ENCODE measurements around the gene TFB2M.

The TFB2M gene

DNA sequence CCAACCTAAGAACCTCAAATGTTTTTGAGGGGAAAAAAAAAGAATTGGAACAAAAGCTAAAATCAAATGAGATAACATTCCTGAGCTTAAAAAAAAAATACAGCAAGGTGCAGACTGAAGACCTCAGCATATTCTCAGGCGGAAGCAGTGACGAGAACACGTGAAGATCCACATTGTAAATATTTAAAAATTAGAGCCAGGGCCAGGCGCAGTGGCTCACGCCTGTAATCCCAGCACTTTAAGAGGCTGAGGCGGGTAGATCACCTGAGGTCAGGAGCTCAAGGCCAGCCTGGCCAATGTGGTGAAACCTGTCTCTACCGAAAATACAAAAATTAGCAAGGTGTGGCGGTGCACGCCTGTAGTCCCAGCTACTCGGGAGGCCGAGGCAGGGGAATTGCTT is 15.7 kb downstream of the TFB2M start:
- no peak for DNase-seq (ENCODE audit: low spot score)

- no peak for DNase-seq (ENCODE audit: low spot score)
Measured at GRCh38 chr1:246549665-246550064, 16.4 kb downstream of the TFB2M start.

DNA sequence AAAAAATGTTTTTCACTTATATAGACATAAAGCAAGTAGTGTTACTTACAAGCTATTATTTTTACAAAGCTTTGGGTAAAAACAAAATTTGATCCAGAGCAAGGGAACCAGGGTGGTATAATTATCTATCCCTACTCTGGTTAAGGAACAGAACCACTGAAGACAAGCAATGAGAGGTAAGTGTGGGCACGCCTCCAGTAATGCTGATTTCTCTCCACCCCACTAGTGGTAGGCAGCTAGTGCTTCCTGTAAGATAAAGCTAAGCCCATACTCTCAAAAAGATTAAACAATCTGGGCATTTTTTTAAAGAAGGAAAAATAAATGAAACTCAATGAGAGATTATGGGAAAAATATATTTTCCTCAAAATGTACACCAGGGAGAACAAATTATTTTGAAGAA is 22.1 kb downstream of the TFB2M start:
- DNase-seq (ENCODE audit: low spot score) = no peak

DNA sequence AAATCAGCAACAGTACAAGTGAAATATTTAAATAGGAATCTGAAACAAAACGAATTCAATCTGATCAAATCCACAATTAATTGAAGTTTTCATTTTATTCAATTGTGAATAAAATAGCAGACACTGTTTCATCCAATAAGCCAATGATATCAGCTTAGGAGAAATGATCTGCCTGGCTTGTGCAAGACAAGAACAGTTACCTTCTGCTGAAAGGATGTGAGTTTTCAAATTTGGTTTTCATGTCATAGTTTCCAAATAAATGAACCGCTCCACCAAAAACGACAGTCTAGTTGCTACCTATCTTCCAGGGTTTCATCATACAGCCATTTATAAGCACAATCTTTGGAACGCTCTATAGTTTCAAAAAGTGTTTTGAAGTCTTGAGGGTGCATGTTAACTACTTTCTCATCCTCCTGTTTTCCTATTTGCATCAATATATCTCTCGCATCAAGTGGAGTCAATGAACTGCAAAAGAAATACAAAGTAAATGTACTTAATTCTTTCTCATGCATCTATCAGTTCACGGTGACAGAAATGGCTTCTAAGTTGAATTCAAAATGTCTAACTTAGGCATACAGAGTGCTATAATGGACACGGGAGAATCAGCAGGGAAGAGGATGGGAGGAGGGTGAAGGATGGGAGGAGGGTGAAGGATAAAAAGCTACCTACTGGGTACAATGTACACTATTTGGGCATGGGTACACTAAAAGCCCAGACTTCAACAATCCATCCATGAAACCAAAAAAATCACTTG is 25.1 kb downstream of the TFB2M start:
- no peak for DNase-seq (ENCODE audit: low spot score)

GRCh38 chr1:246537887-246538286 is 28.2 kb downstream of the TFB2M start:
- DNase-seq (ENCODE audit: low spot score) = no peak

GRCh38 chr1:246537441-246537840 is 28.6 kb downstream of the TFB2M start:
- no peak for DNase-seq (ENCODE audit: low spot score)

- DNase-seq (ENCODE audit: low spot score) = no peak
Measured at GRCh38 chr1:246534114-246534513, 31.9 kb downstream of the TFB2M start.

DNA sequence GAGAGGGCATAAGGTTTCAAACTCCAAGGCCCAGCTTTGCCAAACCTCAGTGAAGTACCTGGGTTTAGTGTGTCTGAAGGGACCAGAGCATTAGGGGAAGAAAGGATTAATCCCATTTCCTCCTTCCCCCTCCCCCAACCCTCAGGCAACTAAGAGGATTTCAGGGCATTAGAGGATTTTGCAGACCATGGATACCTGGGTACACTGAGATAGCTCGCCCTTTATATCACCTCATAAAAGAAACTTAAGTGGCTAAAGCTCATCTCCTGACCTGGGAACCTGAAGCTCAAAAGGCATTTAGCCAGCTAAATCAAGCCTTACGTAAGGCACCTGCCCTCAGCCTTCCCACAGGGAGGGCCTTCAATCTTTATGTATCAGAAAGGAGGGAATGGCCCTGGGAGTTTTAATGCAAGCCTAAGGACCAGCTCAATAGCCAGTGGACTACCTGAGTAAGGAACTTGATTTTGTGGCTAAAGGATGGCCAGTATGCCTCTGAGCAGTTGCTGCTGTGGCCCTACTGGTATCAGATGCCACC is 32.6 kb downstream of the TFB2M start:
- DNase-seq (ENCODE audit: low spot score) = no peak

DNA sequence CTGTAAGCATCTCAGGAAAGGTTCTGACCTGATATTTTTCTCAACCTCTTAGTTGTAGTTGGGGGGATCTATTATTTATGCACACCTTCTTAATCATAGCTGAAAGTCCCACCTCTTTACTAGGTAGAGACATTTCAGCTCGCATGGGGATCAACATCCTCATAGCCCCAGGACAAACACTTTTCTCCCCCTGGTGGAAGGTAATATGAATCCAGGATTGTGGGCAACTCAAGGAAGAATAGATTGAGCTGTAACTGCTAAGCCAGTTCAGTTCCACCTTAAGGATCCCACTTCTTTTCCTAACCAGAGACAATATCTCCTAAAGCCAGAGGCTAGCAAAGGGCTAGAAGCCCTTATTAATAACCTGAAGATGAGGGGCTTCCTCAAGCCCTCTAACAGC is 33.5 kb downstream of the TFB2M start:
- no peak for DNase-seq (ENCODE audit: low spot score)

DNA sequence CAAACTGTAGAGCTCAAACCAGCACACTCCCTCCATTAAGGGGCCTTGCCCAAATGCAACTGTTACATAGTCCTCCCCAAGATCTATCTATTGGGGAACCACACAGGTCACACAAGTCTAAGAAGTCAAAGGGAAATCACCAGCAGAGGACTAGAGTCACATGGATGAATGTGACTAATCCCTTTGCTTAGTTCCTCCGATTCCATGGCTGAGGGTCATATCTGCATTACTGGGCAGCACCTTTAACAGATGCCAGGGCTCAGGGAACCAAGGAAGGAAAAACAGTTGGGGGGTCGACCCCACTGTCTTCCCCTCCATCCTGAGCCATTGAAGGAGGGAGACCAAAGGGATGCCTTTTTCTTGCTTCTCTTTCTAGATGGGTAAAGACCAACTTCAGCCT is 35.6 kb downstream of the TFB2M start:
- no peak for DNase-seq (ENCODE audit: low spot score)

- DNase-seq (ENCODE audit: low spot score) = no peak
Measured at GRCh38 chr1:246528933-246529731, 36.9 kb downstream of the TFB2M start.

DNA sequence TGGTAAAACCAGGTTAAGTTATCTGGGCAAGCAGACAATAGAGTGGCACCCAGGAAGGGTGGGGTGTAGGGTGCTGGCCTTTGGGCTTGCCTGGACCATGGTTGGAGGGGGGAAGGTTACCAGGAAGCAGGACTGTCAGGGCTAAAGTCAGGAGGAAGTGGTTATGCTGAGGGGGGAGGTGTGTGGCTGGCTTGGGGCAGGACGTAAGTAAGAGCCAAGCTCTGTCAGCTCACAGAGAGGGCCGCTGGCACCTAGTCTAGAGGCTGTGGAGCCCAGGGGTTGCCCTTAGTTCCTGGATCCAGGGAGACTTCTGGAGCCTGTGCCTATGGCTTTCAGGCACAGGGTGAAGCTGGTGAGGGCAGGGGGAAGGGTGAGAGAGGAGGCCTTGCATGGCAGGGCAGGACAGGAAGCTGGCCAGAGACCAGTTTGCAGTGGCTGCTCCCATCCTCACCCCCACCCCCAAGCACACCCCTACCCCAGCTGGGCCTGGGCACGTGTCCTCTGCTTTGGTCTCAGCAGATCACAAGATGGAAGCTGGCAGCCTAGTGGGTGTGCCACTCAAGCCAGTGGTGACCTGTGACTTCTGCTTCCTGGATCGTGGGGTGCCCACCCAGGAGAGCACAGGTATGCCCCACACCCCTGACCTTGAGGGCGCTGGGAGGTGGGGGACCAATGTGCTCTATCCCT is 38.5 kb downstream of the TFB2M start:
- DNase-seq (ENCODE audit: low spot score) = no peak

DNA sequence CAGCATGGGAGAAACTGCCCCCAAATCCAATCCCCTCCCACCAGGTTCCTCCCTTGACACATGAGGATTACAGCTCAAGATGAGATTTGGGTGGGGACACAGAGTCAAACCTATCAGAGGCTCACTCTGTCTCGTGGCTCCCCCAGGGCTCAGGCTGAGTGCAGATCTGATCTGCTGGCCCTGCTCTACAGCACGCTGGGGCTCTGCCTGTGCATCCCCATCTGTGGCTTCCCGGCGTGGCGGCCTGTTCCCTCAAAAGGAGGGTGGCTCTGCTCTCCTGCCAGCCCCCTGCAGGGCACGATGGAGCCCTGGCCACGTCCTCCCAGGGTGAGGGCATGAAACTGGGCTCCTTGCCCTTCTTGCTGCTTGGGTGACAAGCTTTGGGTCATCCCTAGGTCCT is 39.1 kb downstream of the TFB2M start:
- DNase-seq (ENCODE audit: low spot score) = no peak

DNA sequence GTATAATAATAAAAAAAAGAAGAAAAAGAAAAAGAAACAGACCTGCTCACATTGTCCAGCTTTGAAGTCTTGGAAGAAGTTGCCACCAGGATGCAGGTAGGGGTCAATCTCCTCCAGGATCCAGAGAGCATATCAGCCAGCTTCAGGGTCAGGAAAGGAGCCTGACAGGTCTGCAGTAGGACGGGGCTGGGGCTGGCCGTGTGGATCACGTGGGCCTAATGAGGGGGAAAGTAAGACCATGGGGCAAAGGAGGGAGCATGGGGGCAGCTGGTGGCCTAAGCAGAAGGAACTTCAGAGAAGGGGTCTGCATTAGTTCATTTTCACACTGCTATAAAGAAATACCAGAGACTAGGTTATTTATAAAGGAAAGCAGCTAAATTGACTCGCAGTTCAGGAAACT is 39.7 kb downstream of the TFB2M start:
- no peak for DNase-seq (ENCODE audit: low spot score)

GRCh38 chr1:246519514-246519913 is 46.5 kb downstream of the TFB2M start:
- DNase-seq (ENCODE audit: low spot score) = no peak

- DNase-seq (ENCODE audit: low spot score) = no peak
Measured at GRCh38 chr1:246518456-246519205, 47.4 kb downstream of the TFB2M start.

DNA sequence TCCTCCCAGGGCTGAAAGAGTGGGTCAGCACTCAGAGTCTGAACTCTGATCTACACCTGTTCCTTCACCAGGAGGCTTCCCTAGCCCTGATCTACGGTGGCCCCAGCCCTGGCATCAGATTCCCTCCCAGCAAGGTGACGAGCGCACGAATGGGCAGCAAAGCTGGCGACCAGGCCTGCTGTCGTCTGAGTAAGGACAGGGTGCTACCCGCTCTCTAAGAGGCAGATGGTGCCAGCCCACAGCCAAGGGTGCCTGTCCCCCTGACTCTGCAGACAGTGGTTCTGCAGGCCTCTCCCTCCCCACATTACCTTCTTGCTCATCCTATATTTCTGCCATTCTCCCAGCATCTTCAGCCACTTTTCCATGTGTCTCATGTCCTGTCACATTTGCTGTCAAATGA is 48.7 kb downstream of the TFB2M start:
- DNase-seq (ENCODE audit: low spot score) = no peak

GRCh38 chr1:246516126-246516525 is 49.9 kb downstream of the TFB2M start:
- DNase-seq (ENCODE audit: low spot score) = no peak

- DNase-seq (ENCODE audit: low spot score) = no peak
Measured at GRCh38 chr1:246515390-246516005, 50.6 kb downstream of the TFB2M start.

DNA sequence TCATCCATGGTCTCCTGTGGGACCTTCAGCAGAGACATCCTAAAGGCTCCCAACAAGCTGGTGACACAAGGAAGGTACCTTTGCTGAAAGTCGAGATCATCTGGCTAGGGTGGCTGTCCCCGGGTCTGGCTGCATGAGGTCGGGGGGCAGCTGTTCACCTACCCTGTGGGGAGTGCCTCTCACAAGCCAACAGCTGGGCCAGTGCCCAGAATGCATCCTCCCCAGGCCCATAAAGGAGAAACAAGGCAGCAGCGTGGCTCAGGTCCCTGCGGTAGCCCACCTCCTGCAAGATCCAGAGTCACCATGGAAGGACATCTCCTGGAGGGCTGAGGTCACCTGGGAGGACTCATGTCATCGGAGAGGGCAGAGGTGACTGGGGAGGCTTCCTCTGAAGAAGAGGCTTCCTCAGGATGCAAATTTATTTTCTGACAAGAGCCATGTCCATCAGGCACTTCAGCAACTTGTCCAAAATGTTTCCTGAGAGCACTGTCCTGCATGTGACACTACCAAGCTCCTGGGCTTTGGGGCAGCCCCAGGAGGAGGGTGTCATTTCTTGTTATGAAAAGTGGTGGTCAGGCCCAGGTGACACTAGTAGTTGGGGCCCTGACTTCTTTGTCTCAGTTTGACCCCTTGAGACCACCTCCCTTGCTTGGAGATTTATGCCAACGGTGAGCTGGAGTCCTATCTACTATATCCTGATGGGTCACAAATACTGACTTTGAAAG is 52.3 kb downstream of the TFB2M start:
- DNase-seq (ENCODE audit: low spot score) = no peak

DNA sequence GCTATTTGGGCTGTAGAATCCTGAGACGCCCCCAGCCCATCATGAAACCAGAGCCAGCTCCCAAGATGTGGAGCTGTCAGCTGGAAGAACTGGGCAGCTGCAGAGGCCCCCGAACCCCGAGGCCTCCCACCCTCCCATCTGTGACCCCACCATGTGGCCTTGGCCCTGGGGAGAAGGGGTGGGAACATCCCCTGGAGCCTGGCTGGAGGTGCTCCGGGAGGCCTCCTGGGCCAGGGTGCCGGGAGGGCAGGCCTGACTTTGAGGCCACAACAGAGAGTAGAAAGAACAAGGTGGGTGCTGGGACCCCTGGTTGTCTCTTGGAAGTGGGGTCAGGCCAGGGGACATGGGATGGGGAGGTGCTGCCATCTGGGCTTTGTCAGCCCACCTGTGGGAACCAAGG is 53.0 kb downstream of the TFB2M start:
- DNase-seq (ENCODE audit: low spot score) = no peak

Data from activated CD4-positive, alpha-beta T cell treated with anti-CD3 and anti-CD28 coated beads, Interleukin-2, Interleukin-4, amounts not matched to agents 100 ng/mL and 50 ng/mL, durations not matched to agents 16 hours and 8 hours (primary cell).